Smooth muscle cell (in vitro differentiated cells): ENCODE results near the gene SARS2. TPM values are rescaled to one million over a fixed set of nuclear protein-coding genes. Genes with fewer than 3 reads are reported as not detected.

Source experiments
- DNase-seq: peaks from one replicate; lab custom pipeline; 2025; ENCODE audit not compliant: unreplicated experiment; lab: John Stamatoyannopoulos, UW
- H2AFZ ChIP-seq: fragments of 200-600 bp; sonication (generic); 2 replicates; pipeline ENCODE4 v1.6.0; 2016; ENCODE audit warnings: antibody characterized with exemption, low read depth, mild to moderate bottlenecking
- H3F3A ChIP-seq: fragments of 200-600 bp; sonication (generic); 2 replicates; pipeline ENCODE4 v1.6.0; 2017; ENCODE audit warnings: antibody characterized with exemption, low read depth
- H3K27ac ChIP-seq: fragments of 200-600 bp; sonication (generic); 2 replicates; pipeline ENCODE4 v1.5.1; 2016; ENCODE audit warnings: low read depth, mild to moderate bottlenecking
- H3K27me3 ChIP-seq: fragments of 200-600 bp; sonication (generic); 2 replicates; pipeline ENCODE4 v1.6.1; 2016; ENCODE audit warnings: low read depth, mild to moderate bottlenecking
- H3K36me3 ChIP-seq: fragments of 200-600 bp; sonication (generic); 2 replicates; pipeline ENCODE4 v1.5.1; 2016; ENCODE audit warnings: low read depth
- H3K4me1 ChIP-seq: fragments of 200-600 bp; sonication (generic); 2 replicates; pipeline ENCODE4 v1.5.1; 2016; ENCODE audit warnings: low read depth
- H3K4me2 ChIP-seq: fragments of 200-600 bp; sonication (generic); 2 replicates; pipeline ENCODE4 v1.6.0; 2016; ENCODE audit warnings: mild to moderate bottlenecking
- H3K4me3 ChIP-seq: fragments of 200-600 bp; sonication (generic); 2 replicates; pipeline ENCODE4 v1.5.1; 2016; ENCODE audit warnings: mild to moderate bottlenecking
- H3K79me2 ChIP-seq: fragments of 200-600 bp; sonication (generic); 2 replicates; pipeline ENCODE4 v1.6.0; 2016; ENCODE audit warnings: low read depth, mild to moderate bottlenecking
- H3K9ac ChIP-seq: fragments of 200-600 bp; sonication (generic); 2 replicates; pipeline ENCODE4 v1.6.0; 2016; ENCODE audit warnings: low read depth
- H3K9me3 ChIP-seq: fragments of 200-600 bp; sonication (generic); replicated peaks from 2 replicates; pipeline ENCODE4 v1.5.1; 2016; ENCODE audit warnings: low read depth
- H4K20me1 ChIP-seq: fragments of 200-600 bp; sonication (generic); 2 replicates; pipeline ENCODE4 v1.6.0; 2016; ENCODE audit warnings: low read depth
- CTCF ChIP-seq: fragments of 200-600 bp; sonication (generic); IDR thresholded peaks from 2 replicates; pipeline ENCODE4 v1.5.1; 2017; ENCODE audit warnings: borderline replicate concordance, mild to moderate bottlenecking, antibody characterized with exemption; ENCODE audit not compliant: insufficient read depth, poor library complexity, severe bottlenecking
- WGBS: methylation state at CpG from one replicate; pipeline ENCODE4 v1.1.7; 2016; ENCODE audit warnings: low lambda C conversion rate; 5-methylcytosine and 5-hydroxymethylcytosine counted together
- polyA plus RNA-seq: library from polyadenylated mRNA; unstranded; fragments of >200 nt; fragmentation: Nextera tagmentation; extraction: Ambion mirVana; gene quantifications from 2 replicates; pipeline ENCODE4 v1.2.1, GENCODE V29; 2016
- total RNA-seq: library from RNA; depleted of rRNA; stranded (reverse); fragments of >200 nt; gene quantifications from 2 replicates; pipeline ENCODE4 v1.2.3, GENCODE V29; 2014

The SARS2 gene
- total and polyA plus RNA-seq, 2 experiments from 2014 or later, result 12.3 to 33.1 TPM

- no peak for DNase-seq
- Histone ChIP-seq H3K4me3 (no peak overlapping the region), H3K36me3 (no peaks in the 10 kb centered on the region), H3K79me2 (no peaks in the 10 kb centered on the region), H3K27me3 (no peaks in the 10 kb centered on the region), H3K9me3 (no peaks in the 10 kb centered on the region), H3K27ac (no peak overlapping the region), H2AFZ (no peak overlapping the region), H4K20me1 (no peaks in the 10 kb centered on the region), H3K4me1 (no peaks in the 10 kb centered on the region), H3K9ac (no peak overlapping the region), H3F3A (no peaks in the 10 kb centered on the region), H3K4me2 (no peak overlapping the region)
- 98% methylated on average over 5 of the region's 5 CpGs for WGBS
- TF ChIP-seq CTCF, result no peak
These were observed 8.1 kb downstream of the SARS2 start for GRCh38 chr19:38922482-38922881.

GRCh38 chr19:38921420-38922274 is 8.9 kb downstream of the SARS2 start:
- no peaks in the 10 kb centered on the region for H3K9me3 ChIP-seq
- no peaks in the 10 kb centered on the region for H3F3A ChIP-seq
- H3K27me3 ChIP-seq, result no peaks in the 10 kb centered on the region
- no peaks in the 10 kb centered on the region for H3K79me2 ChIP-seq
- H3K4me2 ChIP-seq, result no peak overlapping the region
- no peaks in the 10 kb centered on the region for H4K20me1 ChIP-seq
- no peak overlapping the region for H3K27ac ChIP-seq
- no peak overlapping the region for H3K9ac ChIP-seq
- no peak overlapping the region for H3K4me3 ChIP-seq
- H3K4me1 ChIP-seq, result no peaks in the 10 kb centered on the region
- no peaks in the 10 kb centered on the region for H3K36me3 ChIP-seq
- WGBS, result 96% methylated on average over 20 of the region's 20 CpGs
- TF ChIP-seq CTCF, result no peak
- H2AFZ ChIP-seq, result no peak overlapping the region
- no peak for DNase-seq

- TF ChIP-seq CTCF, result no peak
- H3K4me1 ChIP-seq, result no peaks in the 10 kb centered on the region
- no peaks in the 10 kb centered on the region for H3K79me2 ChIP-seq
- WGBS, result 87% methylated on average over 13 of the region's 14 CpGs
- no peak for DNase-seq
- no peak overlapping the region for H3K27ac ChIP-seq
- H3F3A ChIP-seq, result no peaks in the 10 kb centered on the region
- no peaks in the 10 kb centered on the region for H3K9me3 ChIP-seq
- no peak overlapping the region for H2AFZ ChIP-seq
- no peaks in the 10 kb centered on the region for H3K27me3 ChIP-seq
- H4K20me1 ChIP-seq, result no peaks in the 10 kb centered on the region
- H3K4me3 ChIP-seq, result no peak overlapping the region
- no peak overlapping the region for H3K9ac ChIP-seq
- no peaks in the 10 kb centered on the region for H3K36me3 ChIP-seq
- no peak overlapping the region for H3K4me2 ChIP-seq
These were observed 9.8 kb downstream of the SARS2 start for GRCh38 chr19:38920602-38921419.
